Fibroblast of pulmonary artery (primary cell): Measurements from ENCODE around the gene EIPR1.

Source experiments
- DNase-seq: peaks from one replicate; pipeline ENCODE4 v3.0.0-alpha.2; 2010; ENCODE audit warnings: low read depth
- H3K4me3 ChIP-seq: replicated peaks from 2 replicates; pipeline ENCODE4 v1.5.1; 2011; ENCODE audit warnings: low read depth, mild to moderate bottlenecking, control low read depth, low read length, moderate library complexity
- CTCF ChIP-seq: IDR thresholded peaks from 2 replicates; pipeline ENCODE4 v1.5.1; 2011; ENCODE audit warnings: mild to moderate bottlenecking, control low read depth, low read length, inconsistent platforms; ENCODE audit errors: missing control alignments

The EIPR1 gene

DNA sequence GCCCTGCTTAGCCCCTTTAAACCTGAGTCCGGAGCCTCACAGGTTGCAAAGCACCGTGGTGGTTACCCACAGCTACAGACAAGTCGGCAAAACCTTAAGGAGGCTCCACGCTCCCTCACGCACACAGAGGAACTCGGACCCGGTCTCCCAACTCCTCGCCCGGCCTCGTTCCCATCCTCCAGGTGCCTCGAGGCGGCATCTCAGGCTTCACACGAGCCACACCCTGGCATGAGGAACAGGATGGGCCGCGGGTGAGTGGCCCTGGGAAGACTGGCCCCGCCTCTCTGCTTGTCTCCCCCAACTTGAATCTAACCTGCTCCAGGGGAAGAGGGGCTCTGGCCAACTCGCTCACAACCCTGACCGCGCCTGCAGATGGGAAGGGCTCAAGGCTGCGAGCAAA lies 97.4 kb downstream of the EIPR1 start:
- no peak for TF ChIP-seq CTCF
- no peak for DNase-seq

GRCh38 chr2:3279236-3279960 lies 98.2 kb downstream of the EIPR1 start:
- DNase-seq, result no peak
- TF ChIP-seq CTCF, result no peak
- H3K4me3 ChIP-seq, result no peak overlapping the region

More for the DNA sequence above, 97.4 kb downstream of the EIPR1 start:
- H3K4me3 ChIP-seq, result no peak overlapping the region

GRCh38 chr2:3278521-3279218 lies 98.9 kb downstream of the EIPR1 start:
- no peak for TF ChIP-seq CTCF
- DNase-seq, result no peak
- no peak overlapping the region for H3K4me3 ChIP-seq

DNA sequence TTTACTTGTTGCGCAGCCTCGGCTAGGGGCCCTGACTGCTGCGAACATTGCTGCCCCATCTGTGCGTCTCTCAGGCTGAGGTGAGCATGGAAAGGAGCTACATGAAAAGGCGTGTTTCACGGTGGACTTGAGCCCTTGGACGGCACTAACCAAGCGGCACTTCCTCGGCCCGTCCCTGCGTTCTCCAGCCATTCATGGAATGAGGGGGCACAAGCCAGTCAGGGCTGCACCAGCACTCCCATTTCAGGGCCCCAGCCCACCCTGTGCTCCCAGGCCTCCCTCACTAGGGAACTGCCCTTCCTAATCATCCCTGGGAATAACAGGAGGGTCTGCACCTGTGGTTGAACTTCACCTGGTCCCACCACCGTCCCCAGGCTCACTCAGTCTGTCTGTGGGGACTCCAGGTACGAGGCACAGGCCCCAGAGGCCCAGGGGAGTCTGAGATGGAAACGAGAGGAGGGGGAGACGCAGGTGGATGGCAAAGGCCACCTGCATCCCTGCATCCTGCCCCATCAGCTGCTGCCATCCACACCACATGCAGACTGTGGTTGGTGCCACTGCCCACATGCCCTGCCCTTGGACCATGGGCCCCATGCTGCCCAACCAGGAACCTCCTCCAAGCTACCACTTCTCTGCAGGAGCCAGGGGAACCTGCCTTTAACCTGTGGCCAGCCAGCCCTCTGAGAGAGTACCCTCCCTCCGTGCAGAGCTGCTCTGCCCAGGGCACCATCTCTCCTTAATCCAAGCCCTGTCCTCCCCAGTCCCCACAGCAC lies 99.7 kb downstream of the EIPR1 start:
- no peak for TF ChIP-seq CTCF
- DNase-seq, result no peak
- no peak overlapping the region for H3K4me3 ChIP-seq

DNA sequence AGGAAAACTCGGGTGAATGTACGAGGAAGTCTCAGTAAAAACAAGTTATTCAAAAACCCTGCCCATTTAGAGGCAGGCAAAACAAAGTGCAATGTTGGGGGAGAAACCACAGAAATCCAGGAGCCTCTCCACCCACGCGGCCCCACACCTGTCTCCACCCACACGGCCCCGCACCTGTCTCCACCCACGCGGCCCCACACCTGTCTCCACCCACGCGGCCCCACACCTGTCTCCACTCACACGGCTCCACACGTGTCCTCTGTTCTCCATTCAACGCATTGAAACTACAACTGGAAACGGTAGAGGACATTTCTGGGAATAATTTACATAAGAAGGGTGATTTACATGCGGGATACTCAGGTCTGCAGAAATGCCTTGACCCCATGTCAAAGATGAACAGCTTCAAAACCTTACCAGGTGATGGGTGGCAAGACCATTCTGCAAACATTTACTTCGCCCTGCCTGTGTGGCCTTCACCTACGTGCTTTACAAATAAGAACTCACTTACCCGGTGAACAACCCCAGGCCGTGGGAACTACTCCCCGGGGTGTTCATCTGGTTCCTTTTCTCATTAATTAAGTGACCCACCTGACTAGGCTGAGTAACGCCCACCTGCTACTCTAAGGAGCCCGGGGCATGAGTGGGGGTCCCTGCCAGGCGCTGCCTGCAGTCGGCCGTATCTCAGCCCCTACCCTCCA lies 100.4 kb downstream of the EIPR1 start:
- TF ChIP-seq CTCF, result no peak
- H3K4me3 ChIP-seq, result no peak overlapping the region
- no peak for DNase-seq

DNA sequence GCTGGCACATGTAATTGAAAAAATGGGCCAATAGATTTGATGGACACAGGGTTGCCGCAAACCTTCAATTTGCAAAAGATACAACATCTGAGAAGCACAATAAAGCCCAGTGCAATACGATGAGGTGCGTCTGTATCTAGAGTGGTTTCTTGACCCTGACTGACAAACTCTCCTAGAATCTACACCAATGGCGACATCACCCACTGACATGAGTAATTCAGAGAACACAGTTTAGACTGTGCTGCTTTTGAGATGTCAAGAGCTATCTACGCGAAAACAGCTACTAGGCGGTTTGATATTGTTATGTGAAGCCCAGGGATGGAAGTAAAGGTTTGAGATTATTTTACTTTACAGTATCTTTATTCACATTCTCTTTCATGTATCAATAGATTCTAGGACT lies 104.9 kb downstream of the EIPR1 start:
- H3K4me3 ChIP-seq, result no peak overlapping the region
- no peak for DNase-seq
- no peak for TF ChIP-seq CTCF
